KMS-11 (cell line): Measurements from ENCODE around the gene PBXIP1.
A peak's percentile ranks its signal among the peaks of the same experiment; 100 is the strongest.

Experiments
- H2AFZ ChIP-seq: fragments of 200-600 bp; sonication (generic); 2 replicates; pipeline ENCODE4 v1.6.1; 2016; ENCODE audit warnings: antibody characterized with exemption, mixed run types, low read depth
- H3K27ac ChIP-seq: fragments of 200-600 bp; sonication (generic); 2 replicates; pipeline ENCODE4 v1.6.1; 2016; ENCODE audit warnings: mild to moderate bottlenecking, mixed run types
- H3K27me3 ChIP-seq: fragments of 200-600 bp; sonication (generic); 2 replicates; pipeline ENCODE4 v1.6.1; 2017; ENCODE audit warnings: mild to moderate bottlenecking, low read depth, mixed run types, moderate library complexity; ENCODE audit not compliant: insufficient read depth
- H3K36me3 ChIP-seq: fragments of 200-600 bp; sonication (generic); 2 replicates; pipeline ENCODE4 v1.6.1; 2017; ENCODE audit warnings: mild to moderate bottlenecking, mixed run types; ENCODE audit not compliant: insufficient read depth
- H3K4me1 ChIP-seq: fragments of 200-600 bp; sonication (generic); 2 replicates; pipeline ENCODE4 v1.6.1; 2016; ENCODE audit warnings: mild to moderate bottlenecking, low read depth, mixed run types; ENCODE audit not compliant: poor library complexity, severe bottlenecking
- H3K4me2 ChIP-seq: fragments of 200-600 bp; sonication (generic); 2 replicates; pipeline ENCODE4 v1.7.0; 2016; ENCODE audit warnings: mild to moderate bottlenecking, mixed run types
- H3K4me3 ChIP-seq: fragments of 200-600 bp; sonication (generic); IDR thresholded peaks from 2 replicates; pipeline ENCODE4 v1.6.1; 2017; ENCODE audit warnings: low read depth, low read length, mixed read lengths; ENCODE audit not compliant: insufficient read depth
- H3K79me2 ChIP-seq: fragments of 200-600 bp; sonication (generic); 2 replicates; pipeline ENCODE4 v1.6.1; 2016; ENCODE audit warnings: low read depth, mixed run types; ENCODE audit not compliant: insufficient read depth
- H3K9ac ChIP-seq: fragments of 200-600 bp; sonication (generic); 2 replicates; pipeline ENCODE4 v1.6.1; 2016; ENCODE audit warnings: mild to moderate bottlenecking, mixed run types
- H4K20me1 ChIP-seq: fragments of 200-600 bp; sonication (generic); 2 replicates; pipeline ENCODE4 v1.6.1; 2016; ENCODE audit warnings: mild to moderate bottlenecking, mixed run types; ENCODE audit not compliant: insufficient read depth
- CTCF ChIP-seq: fragments of 200-600 bp; sonication (generic); conservative IDR thresholded peaks from 2 replicates; pipeline ENCODE4 v1.6.1; 2017; ENCODE audit warnings: low read depth, mild to moderate bottlenecking, antibody characterized with exemption, low read length, moderate library complexity, mixed read lengths

The PBXIP1 gene

GRCh38 chr1:154940213-154940560 is 15.7 kb downstream of the PBXIP1 start:
- H3K4me3 ChIP-seq: no peak overlapping the region

GRCh38 chr1:154938604-154939399 is 17.1 kb downstream of the PBXIP1 start:
- H3K27me3 ChIP-seq: no peaks in the 10 kb centered on the region
- no peak for TF ChIP-seq CTCF
- H4K20me1 ChIP-seq: no peaks in the 10 kb centered on the region
- H3K4me2 ChIP-seq: peak overlapping the region; percentile 86
- peaks cover 80% of the 10 kb centered on the region for H3K4me1 ChIP-seq
- no peak overlapping the region for H3K4me3 ChIP-seq
- H2AFZ ChIP-seq: peak overlapping the region; percentile 56; the same call in 1 of the 2 replicates
- peak overlapping the region; percentile 86; the same call in 1 of the 2 replicates for H3K9ac ChIP-seq
- H3K36me3 ChIP-seq: no peaks in the 10 kb centered on the region
- peak overlapping the region; percentile 84 for H3K27ac ChIP-seq
- peaks cover 24% of the 10 kb centered on the region for H3K79me2 ChIP-seq

More at GRCh38 chr1:154940213-154940560, 15.7 kb downstream of the PBXIP1 start:
- Histone ChIP-seq H3K4me1 (peaks cover 87% of the 10 kb centered on the region), H3K79me2 (peaks cover 10% of the 10 kb centered on the region), H3K4me2 (peak overlapping the region; percentile 76; the same call in 1 of the 2 replicates), H3K27ac (peak overlapping the region; percentile 84; the same call in 1 of the 2 replicates), H4K20me1 (no peaks in the 10 kb centered on the region), H2AFZ (no peak overlapping the region; the same call in 1 of the 2 replicates), H3K27me3 (no peaks in the 10 kb centered on the region), H3K9ac (no peak overlapping the region; the same call in 1 of the 2 replicates), H3K36me3 (no peaks in the 10 kb centered on the region)
- TF ChIP-seq CTCF: no peak

- Histone ChIP-seq H3K4me1 (peaks cover 72% of the 10 kb centered on the region), H3K79me2 (peaks cover 27% of the 10 kb centered on the region), H3K27ac (peak overlapping the region; percentile 84), H3K9ac (peak overlapping the region; percentile 86), H3K4me3 (peak overlapping the region; percentile 93), H3K36me3 (no peaks in the 10 kb centered on the region), H3K27me3 (no peaks in the 10 kb centered on the region), H2AFZ (peak overlapping the region; percentile 56), H4K20me1 (no peaks in the 10 kb centered on the region), H3K4me2 (peak overlapping the region; percentile 86)
- TF ChIP-seq CTCF: no peak; the same call in 1 of the 2 replicates
Measured at GRCh38 chr1:154937988-154938386, 17.9 kb downstream of the PBXIP1 start.

GRCh38 chr1:154937085-154937987 is 18.6 kb downstream of the PBXIP1 start:
- H4K20me1 ChIP-seq: no peaks in the 10 kb centered on the region
- H3K4me2 ChIP-seq: peak overlapping the region; percentile 86
- H3K79me2 ChIP-seq: peaks cover 27% of the 10 kb centered on the region
- peak overlapping the region; percentile 98 for H3K4me3 ChIP-seq
- peak overlapping the region; percentile 84 for H3K27ac ChIP-seq
- H3K4me1 ChIP-seq: peaks cover 65% of the 10 kb centered on the region
- no peaks in the 10 kb centered on the region for H3K27me3 ChIP-seq
- H3K36me3 ChIP-seq: no peaks in the 10 kb centered on the region
- TF ChIP-seq CTCF: peak; percentile 74
- peak overlapping the region; percentile 56 for H2AFZ ChIP-seq
- peak overlapping the region; percentile 86 for H3K9ac ChIP-seq
